Measurements from ENCODE around the gene BRDT. TPM values are rescaled to one million over a fixed set of nuclear protein-coding genes. Genes with fewer than 3 reads are reported as not detected.

BRDT gene
- not detected for total RNA-seq

DNA sequence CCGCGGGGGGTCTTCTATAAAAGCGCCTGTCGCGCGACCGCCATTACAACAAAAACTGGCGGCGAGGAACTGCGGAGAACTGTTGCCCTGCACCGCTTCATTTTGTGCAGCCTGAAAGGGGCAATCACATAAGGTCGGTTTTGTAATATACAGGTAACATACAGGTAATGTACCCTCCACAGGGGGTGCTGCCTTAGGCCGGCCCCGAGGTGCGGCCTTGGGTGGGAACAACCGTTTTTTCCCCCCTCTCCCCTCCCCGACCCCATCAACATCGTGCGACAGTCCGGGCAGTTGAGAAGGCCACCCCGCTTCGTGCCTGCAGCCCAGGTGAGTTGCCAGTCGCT lies at the start of gene BRDT:
Gene BRDT, plus strand, starts transcription at position 46 of the 344 bp plus-strand sequence. CDS start 13,354 bp downstream, outside the sequence.
- H3K36me3 ChIP-seq (ENCODE audit: control insufficient read depth in 3 of 3, insufficient read depth in 3 of 3, low read length in 3 of 3) = no peaks in the 10 kb centered on the region
- H3K27me3 ChIP-seq (ENCODE audit: control insufficient read depth in 3 of 3, insufficient read depth in 3 of 3, low read length in 3 of 3) = no peaks in the 10 kb centered on the region
- H3K9ac ChIP-seq (ENCODE audit: low read depth in 1 of 3, low read length in 3 of 3) = no peak within 1 kb of the TSS
- no peaks in the 10 kb centered on the region for H3K4me1 ChIP-seq (ENCODE audit: control insufficient read depth in 3 of 3, insufficient read depth in 3 of 3, low read length in 3 of 3)
- H3K27ac ChIP-seq (ENCODE audit: low read depth, low read length) = no peak within 1 kb of the TSS
- no peaks in the 10 kb centered on the region for H3K9me3 ChIP-seq (ENCODE audit: control insufficient read depth in 3 of 3, low read length in 3 of 3)
- no peak within 1 kb of the TSS for H3K4me3 ChIP-seq (ENCODE audit: low read length in 3 of 3)

GRCh38 chr1:91900562-91900961 lies 48.6 kb upstream of the BRDT start:
- H3K9ac ChIP-seq (ENCODE audit: low read depth in 1 of 3, low read length in 3 of 3) = no peak overlapping the region
- no peak overlapping the region for H3K4me3 ChIP-seq (ENCODE audit: low read length in 3 of 3)
- H3K27me3 ChIP-seq (ENCODE audit: control insufficient read depth in 3 of 3, insufficient read depth in 3 of 3, low read length in 3 of 3) = no peaks in the 10 kb centered on the region
- peak overlapping the region; percentile 13 for H3K27ac ChIP-seq (ENCODE audit: low read depth, low read length)
- no peaks in the 10 kb centered on the region for H3K36me3 ChIP-seq (ENCODE audit: control insufficient read depth in 3 of 3, insufficient read depth in 3 of 3, low read length in 3 of 3)
- H3K4me1 ChIP-seq (ENCODE audit: control insufficient read depth in 3 of 3, insufficient read depth in 3 of 3, low read length in 3 of 3) = no peaks in the 10 kb centered on the region
- H3K9me3 ChIP-seq (ENCODE audit: control insufficient read depth in 3 of 3, low read length in 3 of 3) = no peaks in the 10 kb centered on the region

DNA sequence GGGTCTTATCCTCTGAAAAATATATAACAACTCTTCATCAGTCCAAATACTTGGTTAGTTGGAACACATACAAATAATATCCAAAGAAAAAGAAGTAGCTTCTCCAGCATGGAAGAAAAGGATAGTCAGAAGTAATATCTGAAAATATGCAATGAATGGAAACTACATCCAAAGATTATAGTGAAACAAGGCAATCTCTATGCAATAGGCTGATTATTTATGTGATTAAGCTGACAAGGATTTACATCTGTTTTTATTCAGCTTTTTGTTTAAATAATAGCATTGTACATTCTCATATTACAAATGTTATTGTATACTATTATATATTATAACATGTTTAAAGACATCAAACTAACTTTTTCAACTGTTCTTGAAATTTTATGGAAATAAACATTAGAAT lies 48.0 kb upstream of the BRDT start:
- no peak overlapping the region for H3K27ac ChIP-seq (ENCODE audit: low read depth, low read length)
- H3K4me3 ChIP-seq (ENCODE audit: low read length in 3 of 3) = no peak overlapping the region
- no peaks in the 10 kb centered on the region for H3K9me3 ChIP-seq (ENCODE audit: control insufficient read depth in 3 of 3, low read length in 3 of 3)
- no peak overlapping the region for H3K9ac ChIP-seq (ENCODE audit: low read depth in 1 of 3, low read length in 3 of 3)
- no peaks in the 10 kb centered on the region for H3K27me3 ChIP-seq (ENCODE audit: control insufficient read depth in 3 of 3, insufficient read depth in 3 of 3, low read length in 3 of 3)
- H3K36me3 ChIP-seq (ENCODE audit: control insufficient read depth in 3 of 3, insufficient read depth in 3 of 3, low read length in 3 of 3) = no peaks in the 10 kb centered on the region
- no peaks in the 10 kb centered on the region for H3K4me1 ChIP-seq (ENCODE audit: control insufficient read depth in 3 of 3, insufficient read depth in 3 of 3, low read length in 3 of 3)

GRCh38 chr1:91912266-91912665 lies 36.9 kb upstream of the BRDT start:
- no peaks in the 10 kb centered on the region for H3K36me3 ChIP-seq (ENCODE audit: control insufficient read depth in 3 of 3, insufficient read depth in 3 of 3, low read length in 3 of 3)
- no peaks in the 10 kb centered on the region for H3K4me1 ChIP-seq (ENCODE audit: control insufficient read depth in 3 of 3, insufficient read depth in 3 of 3, low read length in 3 of 3)
- H3K9me3 ChIP-seq (ENCODE audit: control insufficient read depth in 3 of 3, low read length in 3 of 3) = no peaks in the 10 kb centered on the region
- H3K9ac ChIP-seq (ENCODE audit: low read depth in 1 of 3, low read length in 3 of 3) = no peak overlapping the region
- H3K4me3 ChIP-seq (ENCODE audit: low read length in 3 of 3) = no peak overlapping the region
- H3K27me3 ChIP-seq (ENCODE audit: control insufficient read depth in 3 of 3, insufficient read depth in 3 of 3, low read length in 3 of 3) = no peaks in the 10 kb centered on the region
- H3K27ac ChIP-seq (ENCODE audit: low read depth, low read length) = no peak overlapping the region

- H3K9me3 ChIP-seq (ENCODE audit: control insufficient read depth in 3 of 3, low read length in 3 of 3) = no peaks in the 10 kb centered on the region
- H3K27ac ChIP-seq (ENCODE audit: low read depth, low read length) = no peak overlapping the region
- no peaks in the 10 kb centered on the region for H3K36me3 ChIP-seq (ENCODE audit: control insufficient read depth in 3 of 3, insufficient read depth in 3 of 3, low read length in 3 of 3)
- no peak overlapping the region for H3K4me3 ChIP-seq (ENCODE audit: low read length in 3 of 3)
- no peak overlapping the region for H3K9ac ChIP-seq (ENCODE audit: low read depth in 1 of 3, low read length in 3 of 3)
- H3K4me1 ChIP-seq (ENCODE audit: control insufficient read depth in 3 of 3, insufficient read depth in 3 of 3, low read length in 3 of 3) = no peaks in the 10 kb centered on the region
- H3K27me3 ChIP-seq (ENCODE audit: control insufficient read depth in 3 of 3, insufficient read depth in 3 of 3, low read length in 3 of 3) = no peaks in the 10 kb centered on the region
Measured at GRCh38 chr1:91913018-91913417, 36.2 kb upstream of the BRDT start.

GRCh38 chr1:91916046-91916445 lies 33.2 kb upstream of the BRDT start:
- Histone ChIP-seq H3K9ac (ENCODE audit: low read depth in 1 of 3, low read length in 3 of 3) (no peak overlapping the region), H3K27me3 (ENCODE audit: control insufficient read depth in 3 of 3, insufficient read depth in 3 of 3, low read length in 3 of 3) (no peaks in the 10 kb centered on the region), H3K36me3 (ENCODE audit: control insufficient read depth in 3 of 3, insufficient read depth in 3 of 3, low read length in 3 of 3) (no peaks in the 10 kb centered on the region), H3K9me3 (ENCODE audit: control insufficient read depth in 3 of 3, low read length in 3 of 3) (no peaks in the 10 kb centered on the region), H3K4me3 (ENCODE audit: low read length in 3 of 3) (no peak overlapping the region), H3K27ac (ENCODE audit: low read depth, low read length) (no peak overlapping the region), H3K4me1 (ENCODE audit: control insufficient read depth in 3 of 3, insufficient read depth in 3 of 3, low read length in 3 of 3) (no peaks in the 10 kb centered on the region)

- Histone ChIP-seq H3K36me3 (ENCODE audit: control insufficient read depth in 3 of 3, insufficient read depth in 3 of 3, low read length in 3 of 3) (no peaks in the 10 kb centered on the region), H3K4me3 (ENCODE audit: low read length in 3 of 3) (no peak overlapping the region), H3K27ac (ENCODE audit: low read depth, low read length) (no peak overlapping the region), H3K9ac (ENCODE audit: low read depth in 1 of 3, low read length in 3 of 3) (no peak overlapping the region), H3K27me3 (ENCODE audit: control insufficient read depth in 3 of 3, insufficient read depth in 3 of 3, low read length in 3 of 3) (no peaks in the 10 kb centered on the region), H3K9me3 (ENCODE audit: control insufficient read depth in 3 of 3, low read length in 3 of 3) (no peaks in the 10 kb centered on the region), H3K4me1 (ENCODE audit: control insufficient read depth in 3 of 3, insufficient read depth in 3 of 3, low read length in 3 of 3) (no peaks in the 10 kb centered on the region)
Measured at GRCh38 chr1:91916811-91917460, 32.3 kb upstream of the BRDT start.

DNA sequence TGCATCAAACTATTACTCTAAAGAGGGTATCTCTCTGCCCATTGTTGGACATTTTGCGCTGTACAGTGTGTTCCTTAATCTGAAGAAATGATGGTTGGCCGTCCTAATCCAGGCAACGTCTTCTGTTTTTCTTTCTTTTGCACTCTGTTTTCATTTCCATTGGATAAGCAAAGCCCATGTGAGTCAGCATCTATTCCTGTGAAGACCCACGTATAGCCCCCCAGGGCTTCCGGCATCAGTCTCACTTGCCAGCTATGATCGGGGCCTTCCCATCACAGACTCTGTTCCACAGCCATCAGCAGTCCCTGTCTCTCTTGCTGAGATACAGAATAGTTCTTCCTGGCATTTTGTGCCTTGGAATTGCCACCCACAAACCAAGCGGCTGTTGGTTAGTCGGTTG lies 29.2 kb upstream of the BRDT start:
- Histone ChIP-seq H3K27me3 (ENCODE audit: control insufficient read depth in 3 of 3, insufficient read depth in 3 of 3, low read length in 3 of 3) (no peaks in the 10 kb centered on the region), H3K4me1 (ENCODE audit: control insufficient read depth in 3 of 3, insufficient read depth in 3 of 3, low read length in 3 of 3) (no peaks in the 10 kb centered on the region), H3K9me3 (ENCODE audit: control insufficient read depth in 3 of 3, low read length in 3 of 3) (no peaks in the 10 kb centered on the region), H3K27ac (ENCODE audit: low read depth, low read length) (no peak overlapping the region), H3K9ac (ENCODE audit: low read depth in 1 of 3, low read length in 3 of 3) (no peak overlapping the region), H3K36me3 (ENCODE audit: control insufficient read depth in 3 of 3, insufficient read depth in 3 of 3, low read length in 3 of 3) (no peaks in the 10 kb centered on the region), H3K4me3 (ENCODE audit: low read length in 3 of 3) (no peak overlapping the region)

DNA sequence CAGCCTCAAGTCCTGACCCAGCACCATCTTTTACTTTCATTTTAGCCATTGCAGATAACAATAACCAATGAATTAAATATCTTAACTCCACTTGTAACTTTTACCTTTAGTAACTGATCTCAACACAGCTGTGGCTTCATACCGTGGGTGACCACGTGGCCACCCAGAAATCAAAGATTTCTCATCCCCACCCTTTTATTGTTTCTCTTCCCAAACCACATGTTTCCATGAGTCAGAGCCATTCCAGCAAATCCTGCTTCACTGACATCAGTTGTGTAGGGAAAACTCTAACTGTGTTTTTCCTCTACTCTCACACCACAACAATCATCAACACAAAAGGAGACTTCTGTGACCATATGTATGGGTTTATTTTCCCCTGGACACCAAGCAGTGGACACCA lies 25.1 kb upstream of the BRDT start:
- no peaks in the 10 kb centered on the region for H3K36me3 ChIP-seq (ENCODE audit: control insufficient read depth in 3 of 3, insufficient read depth in 3 of 3, low read length in 3 of 3)
- H3K27ac ChIP-seq (ENCODE audit: low read depth, low read length) = no peak overlapping the region
- H3K4me1 ChIP-seq (ENCODE audit: control insufficient read depth in 3 of 3, insufficient read depth in 3 of 3, low read length in 3 of 3) = no peaks in the 10 kb centered on the region
- no peak overlapping the region for H3K9ac ChIP-seq (ENCODE audit: low read depth in 1 of 3, low read length in 3 of 3)
- no peaks in the 10 kb centered on the region for H3K9me3 ChIP-seq (ENCODE audit: control insufficient read depth in 3 of 3, low read length in 3 of 3)
- H3K4me3 ChIP-seq (ENCODE audit: low read length in 3 of 3) = no peak overlapping the region
- no peaks in the 10 kb centered on the region for H3K27me3 ChIP-seq (ENCODE audit: control insufficient read depth in 3 of 3, insufficient read depth in 3 of 3, low read length in 3 of 3)

- no peaks in the 10 kb centered on the region for H3K27me3 ChIP-seq (ENCODE audit: control insufficient read depth in 3 of 3, insufficient read depth in 3 of 3, low read length in 3 of 3)
- no peak overlapping the region for H3K9ac ChIP-seq (ENCODE audit: low read depth in 1 of 3, low read length in 3 of 3)
- no peaks in the 10 kb centered on the region for H3K36me3 ChIP-seq (ENCODE audit: control insufficient read depth in 3 of 3, insufficient read depth in 3 of 3, low read length in 3 of 3)
- no peak overlapping the region for H3K4me3 ChIP-seq (ENCODE audit: low read length in 3 of 3)
- H3K9me3 ChIP-seq (ENCODE audit: control insufficient read depth in 3 of 3, low read length in 3 of 3) = no peaks in the 10 kb centered on the region
- no peak overlapping the region for H3K27ac ChIP-seq (ENCODE audit: low read depth, low read length)
- H3K4me1 ChIP-seq (ENCODE audit: control insufficient read depth in 3 of 3, insufficient read depth in 3 of 3, low read length in 3 of 3) = no peaks in the 10 kb centered on the region
Measured at GRCh38 chr1:91925644-91926435, 23.4 kb upstream of the BRDT start.

All from skeletal muscle tissue (tissue), 4 donors.